CD14-positive monocyte (primary cell): ENCODE measurements around the gene FBXO41. TPM values are rescaled to one million over a fixed set of nuclear protein-coding genes. Genes with fewer than 3 reads are reported as not detected.

Source experiments
- DNase-seq, 3 donors: peaks; one replicate each; pipeline ENCODE4 v3.0.0-alpha.2; 2011 to 2022
- H2AFZ ChIP-seq: 2 replicates; pipeline ENCODE4 v1.6.0; 2012; ENCODE audit warnings: mild to moderate bottlenecking, low read depth, low read length, inconsistent platforms; ENCODE audit not compliant: insufficient read depth, poor library complexity, severe bottlenecking
- H3K27ac ChIP-seq, 2 donors: 1 replicate in 1 of 2; 2 replicates in 1 of 2; pipeline ENCODE4 v1.5.1; 2012 to 2013; ENCODE audit warnings: low read length in 2 of 2, control low read depth in 1 of 2, inconsistent platforms in 1 of 2, low read depth in 1 of 2, mild to moderate bottlenecking in 1 of 2
- H3K27me3 ChIP-seq, 2 donors: one replicate each; pipeline versions ENCODE4 v1.6.0 to v1.6.1; 2011 to 2013; ENCODE audit warnings: low read length in 2 of 2; ENCODE audit not compliant: control insufficient read depth in 2 of 2, insufficient read depth in 2 of 2
- H3K36me3 ChIP-seq, 2 donors: replicated peaks in 1 of 2; 1 replicate in 1 of 2; 2 replicates in 1 of 2; pipeline versions ENCODE4 v1.5.1 to v1.6.1; 2012 to 2013; ENCODE audit warnings: low read length in 2 of 2, control low read depth in 1 of 2, inconsistent platforms in 1 of 2, mild to moderate bottlenecking in 1 of 2; ENCODE audit not compliant: insufficient read depth in 2 of 2, control insufficient read depth in 1 of 2
- H3K4me1 ChIP-seq, 2 donors: 1 replicate in 1 of 2; 2 replicates in 1 of 2; pipeline versions ENCODE4 v1.5.1 to v1.6.1; 2012 to 2013; ENCODE audit warnings: low read length in 2 of 2, control low read depth in 1 of 2, inconsistent platforms in 1 of 2, mild to moderate bottlenecking in 1 of 2, moderate library complexity in 1 of 2; ENCODE audit not compliant: insufficient read depth in 2 of 2, control insufficient read depth in 1 of 2
- H3K4me2 ChIP-seq: replicated peaks from 2 replicates; pipeline ENCODE3; 2012; ENCODE audit warnings: low read length, moderate library complexity, mild to moderate bottlenecking; ENCODE audit not compliant: poor library complexity, severe bottlenecking; ENCODE audit errors: extremely low read depth
- H3K4me3 ChIP-seq, 3 experiments: fragments of 200-600 bp in 1 of 3; sonication (generic) in 1 of 3; replicated peaks in 1 of 3; 1 replicate in 2 of 3; 2 replicates in 1 of 3; pipeline ENCODE4 v1.5.1; 2011 to 2013; ENCODE audit warnings: low read length in 3 of 3, mild to moderate bottlenecking in 3 of 3, control low read depth in 2 of 3, low read depth in 2 of 3, inconsistent platforms in 1 of 3, moderate library complexity in 1 of 3
- H3K79me2 ChIP-seq: 2 replicates; pipeline ENCODE4 v1.6.0; 2012; ENCODE audit warnings: mild to moderate bottlenecking, control low read depth, inconsistent platforms, low read length, moderate library complexity; ENCODE audit not compliant: insufficient read depth
- H3K9ac ChIP-seq: 2 replicates; pipeline ENCODE4 v1.6.0; 2017; ENCODE audit warnings: low read length, mild to moderate bottlenecking; ENCODE audit not compliant: insufficient read depth, poor library complexity, severe bottlenecking
- H3K9me3 ChIP-seq, 2 donors: replicated peaks in 1 of 2; 1 replicate in 1 of 2; 2 replicates in 1 of 2; pipeline versions ENCODE4 v1.5.1 to v1.6.1; 2012 to 2013; ENCODE audit warnings: low read length in 2 of 2, control low read depth in 1 of 2; ENCODE audit not compliant: control insufficient read depth in 1 of 2, insufficient read depth in 1 of 2
- H4K20me1 ChIP-seq: 2 replicates; pipeline ENCODE4 v1.6.0; 2012; ENCODE audit warnings: mild to moderate bottlenecking, low read length, control low read depth, moderate library complexity; ENCODE audit not compliant: insufficient read depth
- H3K27ac Mint-ChIP-seq, 7 donors: one replicate each; pipeline ENCODE4 v1.8.0; 2020; ENCODE audit warnings: mild to moderate bottlenecking in 7 of 7, mixed read lengths in 7 of 7, moderate library complexity in 6 of 7, inconsistent platforms in 2 of 7
- H3K27me3 Mint-ChIP-seq, 3 donors: one replicate each; pipeline ENCODE4 v1.8.0; 2021 to 2022; ENCODE audit warnings: low read depth in 3 of 3, mild to moderate bottlenecking in 3 of 3, mixed read lengths in 3 of 3, moderate library complexity in 3 of 3, inconsistent platforms in 1 of 3
- H3K36me3 Mint-ChIP-seq, 2 donors: one replicate each; pipeline ENCODE4 v1.8.0; 2020; ENCODE audit warnings: mixed read lengths in 2 of 2, inconsistent platforms in 1 of 2, mild to moderate bottlenecking in 1 of 2
- H3K4me1 Mint-ChIP-seq: one replicate; pipeline ENCODE4 v1.8.0; 2020; ENCODE audit warnings: mild to moderate bottlenecking, mixed read lengths
- H3K4me3 Mint-ChIP-seq, 2 donors: one replicate each; pipeline ENCODE4 v1.8.0; 2020; ENCODE audit warnings: mild to moderate bottlenecking in 2 of 2, mixed read lengths in 2 of 2, moderate library complexity in 1 of 2
- H3K9me3 Mint-ChIP-seq, 7 donors: one replicate each; pipeline ENCODE4 v1.8.0; 2020 to 2022; ENCODE audit warnings: mixed read lengths in 7 of 7, mild to moderate bottlenecking in 6 of 7, moderate library complexity in 6 of 7, inconsistent platforms in 2 of 7
- CTCF ChIP-seq: fragments of 200-600 bp; IDR thresholded peaks from one replicate; pipeline ENCODE4 v1.8.0; 2022; ENCODE audit warnings: antibody characterized with exemption, mild to moderate bottlenecking
- WGBS: methylation state at CpG from one replicate; pipeline ENCODE4 v1.1.5; 2013; ENCODE audit warnings: missing lambda C conversion rate; ENCODE audit not compliant: insufficient coverage; 5-methylcytosine and 5-hydroxymethylcytosine counted together
- intact Hi-C, 2 donors: fragments of 100-400 bp; cut with micrococcal nuclease; formaldehyde crosslinking; loops; one replicate each; pipeline versions ENCODE4 v1.15.0 to v1.15.1; 2023
- polyA plus RNA-seq, 3 donors: library from polyadenylated mRNA; depleted of rRNA in 1 of 3; unstranded in 2 of 3; stranded (reverse) in 1 of 3; fragments of 300-500 nt in 2 of 3; fragments of >200 nt in 1 of 3; fragmentation: Illumina TruSeq in 2 of 3; gene quantifications; 1 replicate in 2 of 3; 2 replicates in 1 of 3; pipeline ENCODE4 v1.2.3, GENCODE V29; 2012 to 2021

The FBXO41 gene
- polyA plus RNA-seq, 3 donors, result 0.29 to 17.1 (median 0.52) TPM

- Histone ChIP-seq H3K27me3 (no peaks in the 10 kb centered on the region), H3K4me3 (no peak overlapping the region), H3K4me1 (peaks cover 22 to 29% of the 10 kb centered on the region in 2 donors), H2AFZ (no peak overlapping the region), H3K79me2 (no peaks in the 10 kb centered on the region), H3K9ac (no peak overlapping the region), H3K36me3 (peaks cover 8 to 26% of the 10 kb centered on the region in 2 donors), H3K9me3 (no peaks in the 10 kb centered on the region), H3K27ac (no peak overlapping the region), H3K4me2 (no peak overlapping the region), H4K20me1 (no peaks in the 10 kb centered on the region)
- no peak for DNase-seq
- WGBS, result 92% methylated on average over 8 of the region's 14 CpGs
- Mint-ChIP-seq H3K9me3 (no peaks in the 10 kb centered on the region), H3K27me3 (peaks cover 0 to 1% (median 0%) of the 10 kb centered on the region in 3 donors), H3K4me3 (no peak overlapping the region), H3K4me1 (peaks cover 18% of the 10 kb centered on the region), H3K36me3 (peaks cover 17 to 24% of the 10 kb centered on the region in 2 donors), H3K27ac (peak overlapping the region in 1 of 7 donors; percentile 45)
- intact Hi-C loops, result no loop called here
- no peak for TF ChIP-seq CTCF
Observed at GRCh38 chr2:73228631-73229030, 55.6 kb downstream of the FBXO41 start.

GRCh38 chr2:73227086-73227485 lies 57.2 kb downstream of the FBXO41 start:
- H3K36me3 Mint-ChIP-seq, result peaks cover 25 to 33% of the 10 kb centered on the region in 2 donors
- DNase-seq, result no peak

More at GRCh38 chr2:73227086-73227485, 57.2 kb downstream of the FBXO41 start:
- Histone ChIP-seq H2AFZ (no peak overlapping the region), H3K36me3 (peaks cover 8 to 40% of the 10 kb centered on the region in 2 donors), H3K4me3 (no peak overlapping the region), H3K9me3 (no peaks in the 10 kb centered on the region), H3K4me2 (no peak overlapping the region), H3K9ac (no peak overlapping the region), H3K79me2 (no peaks in the 10 kb centered on the region), H4K20me1 (no peaks in the 10 kb centered on the region), H3K27ac (no peak overlapping the region), H3K27me3 (no peaks in the 10 kb centered on the region), H3K4me1 (peaks cover 12 to 15% of the 10 kb centered on the region in 2 donors)
- no peaks in the 10 kb centered on the region for H3K9me3 Mint-ChIP-seq
- H3K4me3 Mint-ChIP-seq, result no peak overlapping the region
- H3K27me3 Mint-ChIP-seq, result no peaks in the 10 kb centered on the region
- peaks cover 12% of the 10 kb centered on the region for H3K4me1 Mint-ChIP-seq
- WGBS, result 100% methylated on average over 2 of the region's 3 CpGs
- H3K27ac Mint-ChIP-seq, result no peak overlapping the region
- no peak for TF ChIP-seq CTCF
- intact Hi-C loops, result no loop called here
